PC-3 (cell line): Measurements from ENCODE around the gene NTM. TPM values are rescaled to one million over a fixed set of nuclear protein-coding genes. Genes with fewer than 3 reads are reported as not detected.

Experiments used
- ATAC-seq: fragments of 200-7000 bp; cut with Tn5 transposase; 2 replicates; pipeline ENCODE4 v1.9.1; 2020; ENCODE audit warnings: mild to moderate bottlenecking, moderate library complexity
- BruUV-seq: library from RNA; stranded (reverse); fragments of 400-500 nt; replicated peaks from 2 replicates; lab custom pipeline; 2021; lab: Mats Ljungman, UMichigan
- CTCF ChIA-PET: fragments of 300-600 bp; sonication (Branson Sonifier 250); formaldehyde crosslinking; loops from one replicate; lab custom pipeline; 2022; ENCODE audit warnings: antibody characterized with exemption; lab: Charles Lee
- POLR2A ChIA-PET: fragments of 300-600 bp; sonication (Branson Sonifier 250); formaldehyde crosslinking; loops from one replicate; lab custom pipeline; 2022; ENCODE audit warnings: antibody characterized with exemption; ENCODE audit not compliant: unreplicated experiment; lab: Charles Lee
- DNase-seq: peaks from one replicate; pipeline ENCODE4 v3.0.0-alpha.2; 2015
- H2AFZ ChIP-seq: fragments of 300-600 bp; sonication (generic); 2 replicates; pipeline ENCODE4 v1.6.0; 2016; ENCODE audit warnings: antibody characterized with exemption, low read length
- H3F3A ChIP-seq: fragments of 300-600 bp; sonication (generic); one replicate; pipeline ENCODE4 v1.6.0; 2017; ENCODE audit warnings: antibody characterized with exemption, low read length, control low read depth, mild to moderate bottlenecking; ENCODE audit not compliant: unreplicated experiment
- H3K27ac ChIP-seq: fragments of 300-600 bp; sonication (generic); 2 replicates; pipeline ENCODE4 v1.5.1; 2016; ENCODE audit warnings: mild to moderate bottlenecking, low read length
- H3K27me3 ChIP-seq: fragments of 300-600 bp; sonication (generic); 2 replicates; pipeline ENCODE4 v1.6.1; 2016; ENCODE audit warnings: low read length, mixed read lengths
- H3K36me3 ChIP-seq: fragments of 300-600 bp; sonication (generic); 2 replicates; pipeline ENCODE4 v1.6.1; 2016; ENCODE audit warnings: low read depth, mixed run types, low read length, mixed read lengths
- H3K4me1 ChIP-seq: fragments of 300-600 bp; sonication (generic); 2 replicates; pipeline ENCODE4 v1.5.1; 2016; ENCODE audit warnings: low read length; ENCODE audit not compliant: insufficient read depth
- H3K4me2 ChIP-seq: fragments of 300-600 bp; sonication (generic); 2 replicates; pipeline ENCODE4 v1.6.0; 2016; ENCODE audit warnings: low read length
- H3K4me3 ChIP-seq: fragments of 300-600 bp; sonication (generic); 2 replicates; pipeline ENCODE4 v1.5.1; 2016; ENCODE audit warnings: mild to moderate bottlenecking, low read length, mixed read lengths
- H3K79me2 ChIP-seq: fragments of 300-600 bp; sonication (generic); 2 replicates; pipeline ENCODE4 v1.6.1; 2017; ENCODE audit warnings: low read length, mixed read lengths
- H3K9ac ChIP-seq: fragments of 300-600 bp; sonication (generic); 2 replicates; pipeline ENCODE4 v1.6.0; 2016; ENCODE audit warnings: mild to moderate bottlenecking, low read length
- H3K9me2 ChIP-seq: fragments of 300-600 bp; sonication (generic); replicated peaks from 2 replicates; pipeline ENCODE4 v1.6.1; 2016; ENCODE audit warnings: mixed run types, low read length, mixed read lengths
- H3K9me3 ChIP-seq: fragments of 300-600 bp; sonication (generic); 2 replicates; pipeline ENCODE4 v1.6.1; 2016; ENCODE audit warnings: low read length, mixed read lengths
- H4K20me1 ChIP-seq: fragments of 300-600 bp; sonication (generic); 2 replicates; pipeline ENCODE4 v1.6.1; 2016; ENCODE audit warnings: low read length, mixed read lengths
- CTCF ChIP-seq: fragments of 300-600 bp; sonication (generic); conservative IDR thresholded peaks from 2 replicates; pipeline ENCODE4 v1.5.1; 2017; ENCODE audit warnings: antibody characterized with exemption, low read depth, mild to moderate bottlenecking, low read length
- EZH2 ChIP-seq: fragments of 300-600 bp; sonication (generic); IDR thresholded peaks from one replicate; pipeline ENCODE4 v1.6.1; 2017; ENCODE audit warnings: antibody characterized with exemption, mild to moderate bottlenecking, low read length; ENCODE audit not compliant: unreplicated experiment
- EZH2phosphoT487 ChIP-seq: fragments of 300-600 bp; sonication (generic); IDR thresholded peaks from 2 replicates; pipeline ENCODE4 v1.6.1; 2018; ENCODE audit warnings: mild to moderate bottlenecking, antibody characterized with exemption, low read length, borderline replicate concordance
- intact Hi-C: fragments of 100-400 bp; cut with micrococcal nuclease; formaldehyde crosslinking; loops from 2 replicates; pipeline ENCODE4 v1.9.0; 2023
- total RNA-seq: library from RNA; depleted of rRNA; stranded (reverse); fragments of >200 nt; gene quantifications from 2 replicates; pipeline ENCODE4 v1.2.3, GENCODE V29; 2014

The NTM gene
- total RNA-seq, 1 experiment from 2014 or later = not detected

GRCh38 chr11:131561972-131562371, 191.6 kb downstream of the NTM start:
- H3K9me2 ChIP-seq = no peaks in the 10 kb centered on the region
- no peaks in the 10 kb centered on the region for H3F3A ChIP-seq
- TF ChIP-seq CTCF (no peak), EZH2phosphoT487 (no peak), EZH2 (no peak)
- no peak overlapping the region for H2AFZ ChIP-seq
- ChIA-PET POLR2A (no interaction called here), CTCF (no interaction called here)
- no TSS peak for BruUV-seq
- no peak overlapping the region for H3K4me3 ChIP-seq
- H3K27ac ChIP-seq = no peak overlapping the region
- no peaks in the 10 kb centered on the region for H4K20me1 ChIP-seq
- ATAC-seq (no peak), DNase-seq (no peak)
- H3K9me3 ChIP-seq = 0 out of 2 replicates have a peak, but pooled peaks cover under 1% of the 10 kb centered on the region
- no peaks in the 10 kb centered on the region for H3K4me1 ChIP-seq
- H3K36me3 ChIP-seq = no peaks in the 10 kb centered on the region
- H3K27me3 ChIP-seq = peaks cover 88% of the 10 kb centered on the region
- no peaks in the 10 kb centered on the region for H3K79me2 ChIP-seq
- intact Hi-C loops = no loop called here
- H3K4me2 ChIP-seq = no peak overlapping the region
- no peak overlapping the region for H3K9ac ChIP-seq

- ChIA-PET POLR2A (no interaction called here), CTCF (no interaction called here)
- no peaks in the 10 kb centered on the region for H3K36me3 ChIP-seq
- intact Hi-C loops = no loop called here
- H3F3A ChIP-seq = no peaks in the 10 kb centered on the region
- no peak overlapping the region for H3K4me3 ChIP-seq
- no peak overlapping the region for H3K27ac ChIP-seq
- no peaks in the 10 kb centered on the region for H3K9me2 ChIP-seq
- ATAC-seq (no peak), DNase-seq (no peak)
- no TSS peak for BruUV-seq
- no peak overlapping the region for H3K9ac ChIP-seq
- H3K4me1 ChIP-seq = no peaks in the 10 kb centered on the region
- TF ChIP-seq CTCF = no peak
- TF ChIP-seq EZH2 = no peak
- TF ChIP-seq EZH2phosphoT487 = no peak
- no peak overlapping the region for H2AFZ ChIP-seq
- H3K79me2 ChIP-seq = no peaks in the 10 kb centered on the region
- H3K27me3 ChIP-seq = peaks cover 67% of the 10 kb centered on the region
- no peak overlapping the region for H3K4me2 ChIP-seq
- no peaks in the 10 kb centered on the region for H4K20me1 ChIP-seq
- H3K9me3 ChIP-seq = no peaks in the 10 kb centered on the region
Observed at GRCh38 chr11:131568318-131568717, 197.9 kb downstream of the NTM start.

GRCh38 chr11:131571571-131571970, 201.2 kb downstream of the NTM start:
- no peak overlapping the region for H2AFZ ChIP-seq
- CTCF ChIA-PET = no interaction called here
- no peak overlapping the region for H3K9ac ChIP-seq
- no peaks in the 10 kb centered on the region for H3K9me2 ChIP-seq
- no TSS peak for BruUV-seq
- TF ChIP-seq CTCF = no peak
- no peak for TF ChIP-seq EZH2
- TF ChIP-seq EZH2phosphoT487 = no peak
- no peaks in the 10 kb centered on the region for H3K4me1 ChIP-seq
- H3K27ac ChIP-seq = no peak overlapping the region
- intact Hi-C loops = no loop called here
- no peak overlapping the region for H3K4me2 ChIP-seq
- no peaks in the 10 kb centered on the region for H3K9me3 ChIP-seq
- ATAC-seq (no peak), DNase-seq (no peak)
- H3F3A ChIP-seq = no peaks in the 10 kb centered on the region
- no peaks in the 10 kb centered on the region for H3K79me2 ChIP-seq
- H3K36me3 ChIP-seq = no peaks in the 10 kb centered on the region
- H3K4me3 ChIP-seq = no peak overlapping the region
- POLR2A ChIA-PET = no interaction called here
- H4K20me1 ChIP-seq = no peaks in the 10 kb centered on the region
- peaks cover 54% of the 10 kb centered on the region for H3K27me3 ChIP-seq
